ENCODE results near the gene IGLON5.

The IGLON5 gene

GRCh38 chr19:51366389-51367254, 55.2 kb downstream of the IGLON5 start:
- peak; percentile 97 to 98 (median 98) for DNase-seq

GRCh38 chr19:51367255-51367564, 55.8 kb downstream of the IGLON5 start:
- DNase-seq, result no peak

- peak; percentile 95 to 98 (median 97) for DNase-seq
These were observed 56.3 kb downstream of the IGLON5 start for GRCh38 chr19:51367565-51368365.

GRCh38 chr19:51368366-51369282, 57.2 kb downstream of the IGLON5 start, which contains the start of gene CLDND2:
CLDND2 (minus strand) TSS chr19:51369003; CDS start chr19:51368577, 426 bp downstream.
- DNase-seq, result no peak

- no peak for DNase-seq
These were observed 58.8 kb downstream of the IGLON5 start for GRCh38 chr19:51370230-51370629.

- DNase-seq, result no peak
These were observed 59.8 kb downstream of the IGLON5 start for GRCh38 chr19:51371186-51371690.

- DNase-seq, result no peak
These were observed 60.7 kb downstream of the IGLON5 start for GRCh38 chr19:51372021-51372648.

GRCh38 chr19:51372649-51373504, 61.4 kb downstream of the IGLON5 start, which contains the start of gene NKG7:
NKG7 (minus strand) TSS chr19:51372654; CDS start chr19:51372535, 119 bp downstream.
- peak; percentile 27 to 40 (median 32) for DNase-seq

- DNase-seq, result peak; percentile 28 to 65 (median 53)
These were observed 64.2 kb downstream of the IGLON5 start for GRCh38 chr19:51375504-51376221.

GRCh38 chr19:51377422-51377821, 66.0 kb downstream of the IGLON5 start:
- DNase-seq, result no peak

- peak in 1 of 3 donors; percentile 5 for DNase-seq
These were observed 68.9 kb downstream of the IGLON5 start for GRCh38 chr19:51380379-51380778.
